Peyer's patch (tissue), 4 donors: Measurements from ENCODE around the gene OR6K6.

Source experiments
- POLR2A ChIP-seq, 2 donors: fragments of 450-650 bp; IDR thresholded peaks; one replicate each; pipeline ENCODE4 v1.5.1; 2017; ENCODE audit warnings: antibody characterized with exemption in 2 of 2, mild to moderate bottlenecking in 2 of 2, moderate library complexity in 2 of 2
- TF ChIP-seq, protein P1 (sequence below), 6 experiments: fragments of 450-650 bp in 4 of 6; fragments of 200-600 bp in 2 of 6; sonication (generic) in 1 of 6; IDR thresholded peaks; one replicate each; pipeline ENCODE4 v1.5.1; 2017 to 2019; ENCODE audit warnings: antibody characterized with exemption in 6 of 6, mild to moderate bottlenecking in 3 of 6, moderate library complexity in 1 of 6

DNA sequence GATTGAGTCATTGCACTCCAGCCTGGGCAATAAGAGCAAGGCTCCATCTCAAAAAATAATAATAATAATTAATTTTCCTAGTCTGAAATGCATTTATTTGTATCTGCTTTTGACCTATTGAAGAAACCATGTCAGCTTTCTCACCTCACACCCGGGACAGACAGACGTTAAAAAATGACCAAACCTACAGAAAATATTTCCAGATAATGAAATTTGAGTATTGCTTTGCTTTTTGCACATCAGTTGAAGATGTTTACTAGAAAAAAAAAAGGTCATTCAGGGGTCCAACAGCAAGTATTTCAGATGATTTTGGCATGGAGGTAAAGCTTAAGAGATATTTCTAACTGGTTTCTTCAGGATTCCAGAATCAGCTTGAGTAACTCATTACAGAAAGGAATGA lies at the start of gene OR6K6:
- TF ChIP-seq, protein P1, sequence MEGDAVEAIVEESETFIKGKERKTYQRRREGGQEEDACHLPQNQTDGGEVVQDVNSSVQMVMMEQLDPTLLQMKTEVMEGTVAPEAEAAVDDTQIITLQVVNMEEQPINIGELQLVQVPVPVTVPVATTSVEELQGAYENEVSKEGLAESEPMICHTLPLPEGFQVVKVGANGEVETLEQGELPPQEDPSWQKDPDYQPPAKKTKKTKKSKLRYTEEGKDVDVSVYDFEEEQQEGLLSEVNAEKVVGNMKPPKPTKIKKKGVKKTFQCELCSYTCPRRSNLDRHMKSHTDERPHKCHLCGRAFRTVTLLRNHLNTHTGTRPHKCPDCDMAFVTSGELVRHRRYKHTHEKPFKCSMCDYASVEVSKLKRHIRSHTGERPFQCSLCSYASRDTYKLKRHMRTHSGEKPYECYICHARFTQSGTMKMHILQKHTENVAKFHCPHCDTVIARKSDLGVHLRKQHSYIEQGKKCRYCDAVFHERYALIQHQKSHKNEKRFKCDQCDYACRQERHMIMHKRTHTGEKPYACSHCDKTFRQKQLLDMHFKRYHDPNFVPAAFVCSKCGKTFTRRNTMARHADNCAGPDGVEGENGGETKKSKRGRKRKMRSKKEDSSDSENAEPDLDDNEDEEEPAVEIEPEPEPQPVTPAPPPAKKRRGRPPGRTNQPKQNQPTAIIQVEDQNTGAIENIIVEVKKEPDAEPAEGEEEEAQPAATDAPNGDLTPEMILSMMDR (IDR thresholded peaks at IDR 0.05), result no peak
- no peak for TF ChIP-seq POLR2A (IDR thresholded peaks at IDR 0.05)
